GM19099 (cell line): Measurements from ENCODE around the gene EVX2.

Experiments used
- POLR2A ChIP-seq: IDR thresholded peaks from 3 replicates; pipeline ENCODE4 v1.6.1; 2011; ENCODE audit warnings: low read depth; ENCODE audit not compliant: insufficient read length; ENCODE audit errors: extremely low read depth

The EVX2 gene

GRCh38 chr2:176124110-176124946 lies 40.6 kb upstream of the EVX2 start:
- no peak for TF ChIP-seq POLR2A

- TF ChIP-seq POLR2A = no peak
Measured at GRCh38 chr2:176123411-176124109, 39.8 kb upstream of the EVX2 start.

- TF ChIP-seq POLR2A = no peak
Measured at GRCh38 chr2:176122683-176123410, 39.1 kb upstream of the EVX2 start, which contains the start of gene HOXD9. TSS of gene HOXD9 (plus strand) at chr2:176122719. CDS start at chr2:176122769, 50 bp downstream.

GRCh38 chr2:176122052-176122682 lies 38.4 kb upstream of the EVX2 start:
- TF ChIP-seq POLR2A = no peak

- no peak for TF ChIP-seq POLR2A
Measured at GRCh38 chr2:176121190-176122051, 37.7 kb upstream of the EVX2 start.

GRCh38 chr2:176120364-176121189 lies 36.8 kb upstream of the EVX2 start:
- TF ChIP-seq POLR2A = no peak

- TF ChIP-seq POLR2A = no peak
Measured at GRCh38 chr2:176118601-176119339, 35.0 kb upstream of the EVX2 start.

- no peak for TF ChIP-seq POLR2A
Measured at GRCh38 chr2:176117823-176118371, 34.1 kb upstream of the EVX2 start.

GRCh38 chr2:176117162-176117822 lies 33.5 kb upstream of the EVX2 start:
- no peak for TF ChIP-seq POLR2A

- TF ChIP-seq POLR2A = no peak
Measured at GRCh38 chr2:176115883-176116813, 32.4 kb upstream of the EVX2 start, which contains the start of gene HOXD10. TSS of gene HOXD10 (plus strand) at chr2:176116778. CDS start at chr2:176116834, 56 bp downstream.

GRCh38 chr2:176114930-176115625 lies 31.3 kb upstream of the EVX2 start:
- TF ChIP-seq POLR2A = no peak
